T-helper 17 cell (primary cell): Measurements from ENCODE around the gene JARID2. TPM values are rescaled to one million over a fixed set of nuclear protein-coding genes. Genes with fewer than 3 reads are reported as not detected.
A peak's percentile ranks its signal among the peaks of the same experiment; 100 is the strongest.
"Not testable (repeated sequence)": the region's sequence is repeated elsewhere in the genome, so short reads cannot be mapped to it uniquely, and the experiment has no call there.

Experiments
- ATAC-seq: fragments of 150-1000 bp; cut with Tn5 transposase; 2 replicates; pipeline ENCODE4 v1.10.0; 2021; ENCODE audit warnings: mild to moderate bottlenecking, moderate library complexity
- DNase-seq, 3 donors: peaks; one replicate each; pipeline versions ENCODE4 v3.0.0 to v3.0.0-alpha.2; 2020 to 2021
- H3K9me3 ChIP-seq: one replicate; pipeline ENCODE4 v1.7.0; 2013; ENCODE audit warnings: low read length, mild to moderate bottlenecking; ENCODE audit not compliant: control insufficient read depth, poor library complexity, severe bottlenecking
- H3K27ac Mint-ChIP-seq: one replicate; pipeline ENCODE4 v1.8.0; 2022; ENCODE audit warnings: mild to moderate bottlenecking, moderate library complexity, mixed read lengths
- H3K27me3 Mint-ChIP-seq: one replicate; pipeline ENCODE4 v1.8.0; 2022; ENCODE audit warnings: mixed read lengths
- H3K36me3 Mint-ChIP-seq: one replicate; pipeline ENCODE4 v1.8.0; 2022; ENCODE audit warnings: low read depth, mixed read lengths
- H3K4me1 Mint-ChIP-seq: one replicate; pipeline ENCODE4 v1.8.0; 2022; ENCODE audit warnings: mild to moderate bottlenecking, mixed read lengths
- H3K4me3 Mint-ChIP-seq: one replicate; pipeline ENCODE4 v1.8.0; 2022; ENCODE audit warnings: mild to moderate bottlenecking, moderate library complexity, mixed read lengths
- total RNA-seq, 4 donors: library from RNA in 2 of 4; stranded (reverse) in 2 of 4; gene quantifications; one replicate each; pipeline ENCODE4 v1.2.3 and lab custom pipeline; 2022 to 2026

Gene JARID2
- total RNA-seq, 2 donors from 2014 or later = 21.9 to 35.5 TPM

DNA sequence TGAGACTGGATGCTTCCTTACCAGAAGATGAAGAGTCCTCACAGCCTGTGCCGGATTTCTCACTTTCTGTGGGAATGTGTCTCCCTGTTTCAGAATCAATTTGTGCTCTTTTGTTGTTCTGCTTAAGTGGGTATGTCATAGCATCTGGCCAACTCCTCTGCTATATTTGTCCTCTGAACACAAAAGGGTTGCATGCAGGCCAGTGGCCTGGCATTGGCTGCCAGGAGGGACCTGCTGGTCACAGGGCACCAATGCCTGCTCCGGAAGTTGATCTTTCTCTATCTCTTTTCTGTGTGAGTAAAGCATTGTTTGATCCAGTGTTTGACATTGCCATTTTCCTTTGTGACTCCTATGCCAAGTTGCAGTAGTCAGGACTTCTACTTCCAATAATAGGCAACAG is 47.8 kb downstream of the JARID2 start:
- no peaks in the 10 kb centered on the region for H3K9me3 ChIP-seq
- Mint-ChIP-seq H3K27me3 (no peaks in the 10 kb centered on the region), H3K27ac (peak overlapping the region; percentile 41), H3K4me3 (no peak overlapping the region), H3K36me3 (peaks cover 5% of the 10 kb centered on the region), H3K4me1 (peaks cover 42% of the 10 kb centered on the region)
- no peak for DNase-seq
- no peak for ATAC-seq

DNA sequence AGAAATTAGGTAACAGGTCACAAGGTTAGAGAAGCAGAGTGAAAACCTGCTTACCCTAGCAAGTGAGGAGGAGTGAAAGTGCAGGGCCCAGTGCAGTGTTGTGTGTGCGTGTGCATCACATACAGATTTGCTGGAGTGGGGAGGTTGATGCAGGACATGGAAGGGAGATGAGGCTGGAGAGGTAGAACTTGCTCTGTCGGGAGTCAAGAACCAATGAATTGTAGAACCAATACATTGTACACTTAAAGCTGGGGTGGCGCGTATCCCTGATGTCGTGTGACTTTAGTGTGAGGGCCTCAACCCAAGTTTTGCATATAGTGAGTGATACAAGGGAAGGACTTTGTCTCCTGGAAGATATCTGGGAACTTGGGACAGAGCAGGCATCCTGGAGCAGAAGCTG is 48.6 kb downstream of the JARID2 start:
- H3K9me3 ChIP-seq = no peaks in the 10 kb centered on the region
- DNase-seq = no peak
- Mint-ChIP-seq H3K36me3 (peaks cover 3% of the 10 kb centered on the region), H3K4me3 (no peak overlapping the region), H3K4me1 (peaks cover 45% of the 10 kb centered on the region), H3K27me3 (no peaks in the 10 kb centered on the region), H3K27ac (no peak overlapping the region)
- no peak for ATAC-seq

DNA sequence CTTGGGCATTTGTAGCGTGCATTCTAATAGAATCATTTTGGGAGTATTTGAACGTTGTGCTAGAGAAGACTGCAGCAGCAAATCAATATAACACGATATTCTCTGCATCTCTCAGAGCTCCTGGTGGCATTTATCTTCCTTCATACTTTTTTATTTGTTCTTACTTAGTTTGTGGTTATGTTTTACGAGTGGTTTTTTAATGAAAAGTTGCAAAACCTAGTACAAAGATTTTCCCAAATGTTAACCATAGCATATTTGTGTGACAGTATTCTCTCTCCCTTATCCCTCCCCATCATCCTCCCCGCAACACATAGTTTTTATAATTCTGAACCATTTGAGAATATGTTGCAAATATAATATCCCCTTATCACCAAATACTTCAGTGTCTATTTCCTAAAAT is 50.4 kb downstream of the JARID2 start:
- H3K36me3 Mint-ChIP-seq = peaks cover 3% of the 10 kb centered on the region

DNA sequence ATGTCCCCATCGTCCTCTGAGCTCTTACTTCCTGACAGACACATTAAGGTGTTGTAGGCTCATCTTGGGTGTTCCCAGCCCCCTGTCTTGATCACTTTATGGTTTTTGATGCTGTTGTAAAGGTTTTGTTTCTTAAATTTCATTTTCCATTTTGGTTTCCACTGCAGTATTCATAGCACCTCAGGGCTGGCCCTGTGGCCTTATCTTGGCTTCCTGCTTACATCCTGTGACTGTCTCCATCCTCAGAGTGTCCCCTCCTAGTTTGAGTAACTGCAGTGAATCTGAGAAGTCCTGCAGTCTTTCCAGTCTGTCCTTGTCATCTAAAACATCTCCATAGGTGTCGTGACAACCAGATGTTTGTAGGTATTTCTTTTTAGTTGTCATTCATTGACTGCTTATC is 50.9 kb downstream of the JARID2 start:
- peak overlapping the region; percentile 49 for H3K27ac Mint-ChIP-seq
- H3K9me3 ChIP-seq = no peaks in the 10 kb centered on the region
- ATAC-seq (peak; percentile 49), DNase-seq (no peak)
- no peaks in the 10 kb centered on the region for H3K27me3 Mint-ChIP-seq
- peaks cover 57% of the 10 kb centered on the region for H3K4me1 Mint-ChIP-seq
- H3K36me3 Mint-ChIP-seq = peaks cover 3% of the 10 kb centered on the region
- peak overlapping the region; percentile 63 for H3K4me3 Mint-ChIP-seq

More for the DNA sequence above, 50.4 kb downstream of the JARID2 start:
- peaks cover 54% of the 10 kb centered on the region for H3K4me1 Mint-ChIP-seq
- DNase-seq (no peak), ATAC-seq (no peak)
- H3K27ac Mint-ChIP-seq = peak overlapping the region; percentile 49
- H3K4me3 Mint-ChIP-seq = peak overlapping the region; percentile 63
- H3K9me3 ChIP-seq = no peaks in the 10 kb centered on the region
- H3K27me3 Mint-ChIP-seq = no peaks in the 10 kb centered on the region

DNA sequence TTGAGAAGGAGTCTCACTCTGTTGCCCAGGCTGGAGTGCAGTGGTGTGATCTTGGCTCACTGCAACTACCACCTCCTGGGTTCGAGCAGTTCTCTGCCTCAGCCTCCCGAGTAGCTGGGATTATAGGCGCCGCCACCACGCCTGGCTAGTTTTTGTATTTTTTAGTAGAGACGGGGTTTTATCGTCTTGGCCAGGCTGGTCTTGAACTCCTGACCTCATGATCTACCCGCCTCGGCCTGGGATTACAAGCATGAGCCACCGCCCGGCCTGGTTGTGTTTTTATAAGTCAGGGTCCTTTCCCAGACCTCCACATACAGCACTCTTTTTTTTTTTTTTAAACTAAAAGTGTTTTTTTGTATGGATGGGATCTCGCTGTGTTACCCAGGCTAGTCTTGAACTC is 51.3 kb downstream of the JARID2 start:
- ATAC-seq, H3K9me3 ChIP-seq, DNase-seq, H3K36me3 Mint-ChIP-seq, H3K27me3 Mint-ChIP-seq, H3K4me3 Mint-ChIP-seq: not testable (repeated sequence)
- Mint-ChIP-seq H3K4me1 (peaks cover 58% of the 10 kb centered on the region), H3K27ac (peak overlapping the region; percentile 57)

DNA sequence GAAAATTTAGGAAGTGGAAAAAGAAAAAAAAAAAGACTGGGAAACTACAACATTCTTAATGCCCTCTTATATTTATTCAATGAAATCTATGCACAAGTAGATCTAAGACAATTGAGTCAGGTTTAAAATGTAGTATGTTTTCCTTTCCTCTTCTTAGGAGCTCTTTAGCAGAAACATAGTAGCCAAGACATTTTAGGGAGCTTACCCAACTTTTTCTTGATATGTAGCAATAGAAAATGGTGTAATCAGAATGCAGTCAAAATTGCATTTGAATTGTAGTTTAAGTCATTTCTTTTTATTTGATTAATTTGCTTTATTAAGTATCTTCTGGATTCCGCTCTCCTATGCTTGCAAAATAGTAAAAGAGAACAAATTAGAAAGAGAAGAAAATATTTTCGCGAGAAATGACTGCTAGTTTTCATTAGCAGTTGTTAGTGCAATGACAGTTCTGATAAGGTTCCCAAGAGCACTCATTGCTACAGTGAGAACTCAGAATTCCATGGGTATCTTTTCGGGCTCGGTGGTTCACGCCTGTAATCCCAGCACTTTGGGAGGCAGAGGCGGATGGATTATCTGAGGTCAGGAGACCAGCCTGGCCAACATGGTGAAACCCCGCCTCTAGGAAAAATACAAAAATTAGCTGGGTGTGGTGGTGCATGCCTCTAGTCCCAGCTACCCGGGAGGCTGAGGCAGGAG is 52.2 kb downstream of the JARID2 start:
- no peak for ATAC-seq
- Mint-ChIP-seq H3K27ac (peak overlapping the region; percentile 57), H3K4me3 (no peak overlapping the region), H3K36me3 (no peaks in the 10 kb centered on the region), H3K27me3 (no peaks in the 10 kb centered on the region), H3K4me1 (peaks cover 53% of the 10 kb centered on the region)
- H3K9me3 ChIP-seq = no peaks in the 10 kb centered on the region
- no peak for DNase-seq

DNA sequence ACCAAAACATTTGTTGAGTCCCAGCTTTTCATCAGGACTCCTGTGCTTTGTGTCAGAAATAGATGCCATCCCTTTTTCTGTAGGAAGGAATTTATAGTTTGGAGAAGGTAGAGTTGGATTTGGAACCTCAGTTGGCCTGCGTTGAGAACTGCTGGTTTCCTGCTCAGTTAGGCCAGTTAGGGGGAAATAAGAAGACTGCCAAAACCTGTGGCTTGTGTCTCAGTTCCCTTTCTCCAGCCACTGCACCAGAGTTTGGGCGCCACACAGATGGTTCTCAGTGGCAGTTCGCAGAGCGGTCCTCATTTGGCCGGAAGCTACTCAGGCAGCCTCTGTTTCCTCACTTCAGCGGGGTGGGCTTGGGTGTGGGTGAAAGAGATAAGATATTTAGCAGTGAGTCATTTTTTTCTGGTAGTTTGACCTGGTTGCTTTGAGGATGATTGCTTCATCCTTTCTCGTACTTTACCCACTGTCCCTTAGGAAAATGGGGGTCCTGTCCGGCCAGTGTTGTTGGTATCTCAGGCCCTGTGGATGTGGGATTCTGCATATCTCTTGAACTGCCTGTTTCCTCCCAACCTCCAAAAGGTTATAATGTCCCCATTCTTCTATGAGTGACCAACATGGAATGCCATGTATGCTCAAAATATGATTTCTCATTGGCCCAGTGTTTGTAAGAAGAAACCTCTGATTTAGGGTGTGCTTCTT is 53.7 kb downstream of the JARID2 start:
- ATAC-seq (peak; percentile 64), DNase-seq (no peak)
- Mint-ChIP-seq H3K27me3 (no peaks in the 10 kb centered on the region), H3K4me1 (peaks cover 56% of the 10 kb centered on the region), H3K27ac (peak overlapping the region; percentile 60), H3K4me3 (peak overlapping the region; percentile 15), H3K36me3 (no peaks in the 10 kb centered on the region)
- no peaks in the 10 kb centered on the region for H3K9me3 ChIP-seq

DNA sequence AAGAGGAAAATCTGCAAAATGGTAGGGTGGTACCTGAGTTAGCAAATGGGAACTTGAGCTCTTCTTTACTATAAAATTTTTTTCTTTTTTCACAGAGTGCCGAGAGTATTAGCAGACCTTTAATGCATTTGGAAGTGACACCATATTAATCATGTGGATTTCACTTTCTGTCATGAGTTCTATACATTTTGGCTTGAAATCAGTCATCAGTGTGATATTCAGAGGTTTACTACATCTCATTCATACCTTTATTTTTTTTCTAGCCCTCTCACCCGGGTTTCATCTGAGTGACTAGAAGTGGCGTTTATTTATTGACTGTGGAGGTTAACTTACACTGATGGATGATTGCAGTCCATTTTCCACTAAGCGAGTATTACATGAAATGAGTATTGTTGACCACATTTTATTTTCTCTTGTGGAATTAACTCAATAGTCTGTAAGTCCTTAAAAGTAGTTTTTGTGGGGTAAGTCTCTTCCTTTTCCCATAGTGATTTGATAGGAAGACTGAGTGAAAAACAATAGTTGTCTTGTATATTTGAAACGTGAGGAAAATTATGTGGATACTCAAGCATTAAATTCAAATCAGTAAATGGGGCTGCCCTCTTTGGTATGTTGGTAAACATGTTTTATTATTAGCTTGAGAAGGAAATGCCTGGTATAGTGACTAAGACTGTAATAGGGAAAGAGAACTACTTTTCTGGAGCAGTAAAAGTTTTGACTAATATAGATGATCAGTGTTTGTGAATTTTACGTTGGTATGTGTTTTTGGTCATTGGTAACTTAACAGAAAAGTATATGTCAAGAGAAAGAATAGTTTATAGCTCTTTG is 55.5 kb downstream of the JARID2 start:
- peak overlapping the region; percentile 60 for H3K27ac Mint-ChIP-seq
- no peaks in the 10 kb centered on the region for H3K9me3 ChIP-seq
- H3K4me1 Mint-ChIP-seq = peaks cover 61% of the 10 kb centered on the region
- H3K36me3 Mint-ChIP-seq = no peaks in the 10 kb centered on the region
- peak overlapping the region; percentile 9 for H3K4me3 Mint-ChIP-seq
- no peaks in the 10 kb centered on the region for H3K27me3 Mint-ChIP-seq
- DNase-seq = no peak
- ATAC-seq = no peak

DNA sequence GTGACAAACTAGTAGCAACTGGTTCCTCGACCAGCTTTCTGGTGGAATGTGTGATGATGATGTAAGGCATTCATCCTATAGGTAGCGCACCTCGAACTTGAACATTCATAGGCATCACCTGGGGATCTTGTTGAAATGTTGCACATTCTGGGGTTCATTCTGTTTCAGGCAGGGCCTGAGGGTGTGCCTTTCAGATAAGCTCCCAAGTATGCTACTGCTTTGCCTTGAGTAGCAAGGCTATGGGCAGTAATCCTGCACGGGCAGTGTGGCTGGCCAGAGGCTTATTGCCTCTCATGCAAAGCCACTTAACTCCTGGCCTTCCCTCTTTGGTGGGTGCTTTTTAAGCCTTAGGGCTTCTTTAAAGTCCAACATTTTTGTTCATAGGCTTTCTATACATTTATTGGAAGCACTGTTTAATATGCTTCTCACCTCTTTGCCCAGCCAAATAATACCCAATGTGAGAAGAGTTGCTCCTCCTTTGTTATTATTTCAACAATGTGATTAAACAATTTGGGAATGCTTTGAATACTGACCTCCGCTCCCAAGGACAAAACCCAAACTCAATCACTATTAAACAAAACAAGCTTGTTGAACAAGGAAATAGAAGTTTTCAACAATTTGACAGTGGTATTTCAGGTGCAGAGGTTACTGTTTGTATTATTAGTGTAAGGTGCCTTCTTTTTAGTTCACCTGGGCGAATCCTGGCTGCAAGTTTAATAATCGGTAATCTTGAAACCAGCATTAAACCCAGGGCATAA is 57.5 kb downstream of the JARID2 start:
- Mint-ChIP-seq H3K36me3 (no peaks in the 10 kb centered on the region), H3K27me3 (no peaks in the 10 kb centered on the region), H3K4me1 (peaks cover 58% of the 10 kb centered on the region), H3K4me3 (no peak overlapping the region), H3K27ac (no peak overlapping the region)
- no peaks in the 10 kb centered on the region for H3K9me3 ChIP-seq
- ATAC-seq (no peak), DNase-seq (no peak)

DNA sequence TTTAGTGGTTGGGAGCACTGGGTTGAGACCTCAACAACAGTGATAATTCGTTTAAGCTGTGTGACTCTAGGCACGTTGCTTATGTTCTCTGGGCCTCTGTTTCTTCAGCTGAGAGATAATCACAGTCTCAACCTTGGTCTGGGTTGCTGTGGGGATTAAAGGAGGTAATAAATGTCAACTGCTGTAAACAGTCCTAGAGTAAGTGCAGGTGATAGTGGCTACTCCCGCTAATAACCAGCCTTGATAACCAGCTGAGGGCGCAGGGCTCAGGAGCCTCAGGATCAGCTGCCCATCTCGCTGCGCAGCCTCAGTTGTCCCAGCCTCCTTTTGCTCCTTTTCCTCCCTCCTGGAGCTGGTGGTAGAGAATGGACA is 58.0 kb downstream of the JARID2 start:
- ATAC-seq = no peak
- Mint-ChIP-seq H3K4me1 (peaks cover 61% of the 10 kb centered on the region), H3K36me3 (no peaks in the 10 kb centered on the region), H3K27me3 (no peaks in the 10 kb centered on the region), H3K27ac (no peak overlapping the region), H3K4me3 (no peak overlapping the region)
- no peak for DNase-seq
- H3K9me3 ChIP-seq = no peaks in the 10 kb centered on the region

DNA sequence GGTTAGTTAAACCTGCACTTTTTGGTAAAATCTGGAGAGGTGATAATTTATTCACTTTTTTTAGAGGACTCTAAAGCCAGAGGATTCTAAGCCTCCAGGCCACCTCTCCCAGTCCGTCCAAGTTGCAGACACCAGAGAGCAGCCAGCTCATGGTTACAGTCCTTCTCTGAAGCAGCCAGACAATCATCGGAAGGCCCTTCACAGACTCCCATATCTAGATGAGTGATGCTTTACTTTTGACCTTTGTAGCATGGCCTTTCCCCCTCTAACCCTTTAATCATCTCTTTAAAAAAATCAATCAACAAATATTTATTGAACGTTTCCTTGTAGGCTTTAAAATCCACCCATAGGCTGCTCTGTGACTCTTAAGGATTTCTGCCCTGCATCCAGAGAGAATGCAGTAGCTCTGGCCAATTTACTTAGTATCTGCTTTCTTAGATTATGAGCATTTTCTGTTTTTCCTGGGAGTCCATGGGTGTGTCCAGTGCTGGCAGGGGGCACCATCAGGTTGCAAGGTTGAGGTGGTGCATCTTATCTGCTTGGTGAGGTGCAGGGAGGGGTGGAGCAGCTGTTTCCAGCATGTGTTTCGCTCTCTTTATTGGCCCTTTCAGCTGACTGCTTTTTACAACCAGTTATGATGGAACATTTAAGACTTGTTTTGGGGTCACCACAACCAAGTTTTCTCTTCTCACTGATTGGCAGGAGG is 58.6 kb downstream of the JARID2 start:
- H3K4me1 Mint-ChIP-seq = peaks cover 63% of the 10 kb centered on the region
- no peaks in the 10 kb centered on the region for H3K36me3 Mint-ChIP-seq
- no peaks in the 10 kb centered on the region for H3K9me3 ChIP-seq
- no peaks in the 10 kb centered on the region for H3K27me3 Mint-ChIP-seq
- DNase-seq (no peak), ATAC-seq (no peak)
- H3K27ac Mint-ChIP-seq = peak overlapping the region; percentile 24
- no peak overlapping the region for H3K4me3 Mint-ChIP-seq

DNA sequence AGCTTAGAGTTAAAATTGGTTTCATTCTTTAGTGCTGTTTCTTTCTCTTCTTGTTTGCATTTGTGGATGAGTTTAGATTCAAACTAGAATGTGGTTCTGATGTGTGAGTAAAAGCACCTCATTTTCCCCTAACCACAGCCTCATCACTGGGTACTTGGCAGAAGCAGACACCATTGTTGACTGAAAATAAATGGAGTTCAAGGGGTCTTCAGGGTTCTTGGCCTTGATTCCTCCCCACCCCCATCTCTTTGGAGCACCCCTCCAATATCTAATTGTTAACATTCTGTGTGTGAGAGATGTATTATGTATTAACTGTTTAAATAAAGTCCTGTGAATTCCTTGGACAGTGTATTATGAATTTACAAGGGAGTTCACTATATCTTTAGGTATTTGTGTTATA is 59.6 kb downstream of the JARID2 start:
- peaks cover 57% of the 10 kb centered on the region for H3K4me1 Mint-ChIP-seq
- DNase-seq = no peak
- H3K9me3 ChIP-seq = no peaks in the 10 kb centered on the region
- no peaks in the 10 kb centered on the region for H3K27me3 Mint-ChIP-seq
- H3K27ac Mint-ChIP-seq = no peak overlapping the region
- no peak overlapping the region for H3K4me3 Mint-ChIP-seq
- peak; percentile 48 for ATAC-seq
- no peaks in the 10 kb centered on the region for H3K36me3 Mint-ChIP-seq
